ENCODE data around the gene FILIP1L.
A peak's percentile ranks its signal among the peaks of the same experiment; 100 is the strongest.

Gene FILIP1L

DNA sequence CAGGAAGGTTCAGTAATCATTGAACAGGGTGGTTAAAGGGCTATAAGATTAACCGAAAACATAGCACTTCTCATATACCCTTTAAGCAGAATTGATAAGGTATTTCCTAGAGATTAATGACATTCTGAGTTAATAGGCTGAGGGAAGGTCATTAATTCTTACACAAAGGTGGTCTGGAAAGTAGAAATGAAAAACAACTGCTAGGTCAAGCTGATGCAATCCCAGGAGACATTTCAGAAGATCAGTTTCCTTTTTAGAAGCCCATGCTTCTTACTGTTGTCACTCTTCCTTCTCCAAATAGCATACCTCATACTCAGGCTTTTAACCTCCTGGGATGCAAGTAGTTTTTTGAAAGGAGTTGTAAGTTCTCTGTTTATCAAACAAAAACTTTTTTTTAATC is 8.8 kb downstream of the FILIP1L start:
- TF ChIP-seq, protein P1, sequence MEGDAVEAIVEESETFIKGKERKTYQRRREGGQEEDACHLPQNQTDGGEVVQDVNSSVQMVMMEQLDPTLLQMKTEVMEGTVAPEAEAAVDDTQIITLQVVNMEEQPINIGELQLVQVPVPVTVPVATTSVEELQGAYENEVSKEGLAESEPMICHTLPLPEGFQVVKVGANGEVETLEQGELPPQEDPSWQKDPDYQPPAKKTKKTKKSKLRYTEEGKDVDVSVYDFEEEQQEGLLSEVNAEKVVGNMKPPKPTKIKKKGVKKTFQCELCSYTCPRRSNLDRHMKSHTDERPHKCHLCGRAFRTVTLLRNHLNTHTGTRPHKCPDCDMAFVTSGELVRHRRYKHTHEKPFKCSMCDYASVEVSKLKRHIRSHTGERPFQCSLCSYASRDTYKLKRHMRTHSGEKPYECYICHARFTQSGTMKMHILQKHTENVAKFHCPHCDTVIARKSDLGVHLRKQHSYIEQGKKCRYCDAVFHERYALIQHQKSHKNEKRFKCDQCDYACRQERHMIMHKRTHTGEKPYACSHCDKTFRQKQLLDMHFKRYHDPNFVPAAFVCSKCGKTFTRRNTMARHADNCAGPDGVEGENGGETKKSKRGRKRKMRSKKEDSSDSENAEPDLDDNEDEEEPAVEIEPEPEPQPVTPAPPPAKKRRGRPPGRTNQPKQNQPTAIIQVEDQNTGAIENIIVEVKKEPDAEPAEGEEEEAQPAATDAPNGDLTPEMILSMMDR (IDR thresholded peaks at IDR 0.05; ENCODE audit: extremely low read depth, missing control alignments): no peak
- peak; percentile 11 for DNase-seq (ENCODE audit: low spot score)

DNA sequence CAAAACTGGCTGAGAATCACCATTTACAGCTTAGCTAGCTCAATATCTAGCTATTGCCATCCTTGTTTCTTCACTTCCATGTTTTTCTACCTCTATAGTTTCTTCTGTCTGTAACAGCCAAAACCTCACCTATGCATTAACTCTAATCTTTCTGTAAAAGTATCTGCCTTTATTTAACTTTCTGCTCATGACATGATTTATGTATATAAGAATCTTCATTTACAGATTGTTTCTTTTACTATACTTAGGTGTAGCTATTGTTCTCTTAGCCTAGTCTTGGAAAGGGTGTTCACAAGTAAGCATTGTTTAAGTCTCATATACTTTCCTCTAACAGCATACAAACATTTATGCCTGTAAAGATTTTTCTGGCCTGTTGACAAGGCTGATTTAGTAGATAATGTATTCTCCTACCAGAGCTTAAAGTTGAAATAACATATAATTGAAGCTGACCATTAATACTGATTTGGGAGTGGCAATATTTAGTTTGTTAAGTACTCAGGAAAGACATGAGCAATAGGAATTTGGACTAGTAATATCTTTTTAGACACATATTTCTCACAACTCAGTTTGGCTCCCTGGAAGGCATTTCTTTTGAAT is 9.4 kb downstream of the FILIP1L start:
- DNase-seq (ENCODE audit: low spot score): no peak
- TF ChIP-seq, protein P1 (IDR thresholded peaks at IDR 0.05; ENCODE audit: extremely low read depth, missing control alignments): no peak

DNA sequence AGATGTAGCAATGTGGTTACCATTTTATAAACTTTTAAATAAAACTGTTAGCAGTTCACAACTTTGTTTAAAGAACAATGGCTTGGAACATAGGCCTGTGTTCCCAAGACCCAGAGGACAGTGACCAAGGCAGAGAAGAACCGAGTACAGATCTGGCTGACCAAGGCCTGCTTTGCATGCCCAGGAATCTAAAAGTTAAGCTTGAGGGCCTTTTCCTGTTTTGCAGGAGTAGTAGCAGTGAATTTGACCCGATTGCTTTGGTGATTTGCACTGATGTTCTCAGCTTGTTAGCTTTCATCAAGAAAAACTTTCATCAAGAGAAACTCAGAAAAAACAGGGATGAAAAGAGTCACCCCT is 9.9 kb downstream of the FILIP1L start:
- no peak for DNase-seq (ENCODE audit: low spot score)
- TF ChIP-seq, protein P1 (IDR thresholded peaks at IDR 0.05; ENCODE audit: extremely low read depth, missing control alignments): no peak

GRCh38 chr3:100103558-100104441 is 10.5 kb downstream of the FILIP1L start:
- TF ChIP-seq, protein P1 (IDR thresholded peaks at IDR 0.05; ENCODE audit: extremely low read depth, missing control alignments): no peak
- DNase-seq (ENCODE audit: low spot score): peak; percentile 62

- TF ChIP-seq, protein P1 (IDR thresholded peaks at IDR 0.05; ENCODE audit: extremely low read depth, missing control alignments): no peak
- no peak for DNase-seq (ENCODE audit: low spot score)
These were observed 11.5 kb downstream of the FILIP1L start for GRCh38 chr3:100102757-100103156.

DNA sequence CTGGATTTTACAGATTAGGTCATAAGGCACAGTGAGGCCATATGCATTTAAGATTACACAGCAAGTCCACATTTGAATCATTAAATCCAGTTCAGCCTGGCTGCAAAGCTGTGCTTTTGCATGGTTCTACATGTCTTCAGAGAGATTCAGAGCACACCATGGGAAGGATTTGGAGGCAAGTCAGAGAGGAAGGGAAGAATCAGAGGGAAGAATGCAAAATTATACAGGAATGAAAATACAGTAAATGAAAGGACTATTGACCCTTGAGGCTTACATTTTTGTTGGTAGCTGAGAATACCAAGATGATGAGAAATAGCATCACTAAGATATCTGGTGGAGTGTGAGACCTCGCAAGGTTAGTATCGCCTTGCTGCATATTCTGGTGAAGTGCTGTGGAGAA is 13.9 kb downstream of the FILIP1L start:
- no peak for DNase-seq (ENCODE audit: low spot score)
- TF ChIP-seq, protein P1 (IDR thresholded peaks at IDR 0.05; ENCODE audit: extremely low read depth, missing control alignments): no peak

GRCh38 chr3:100099621-100100020 is 14.7 kb downstream of the FILIP1L start:
- DNase-seq (ENCODE audit: low spot score): no peak
- TF ChIP-seq, protein P1 (IDR thresholded peaks at IDR 0.05; ENCODE audit: extremely low read depth, missing control alignments): no peak
